Measurements from ENCODE around the gene XXYLT1. TPM values are rescaled to one million over a fixed set of nuclear protein-coding genes. Genes with fewer than 3 reads are reported as not detected.

Gene XXYLT1
- total RNA-seq, 4 donors from 2014 or later = 9.6 to 17.7 (median 13.2) TPM

GRCh38 chr3:195270079-195270816 is 711 bp downstream of the XXYLT1 start:
- Histone ChIP-seq H3K27ac (peak overlapping the region; percentile 16 to 90 (median 81)), H3K4me1 (peaks cover 0 to 26% (median 17%) of the 10 kb centered on the region in 4 donors), H3K27me3 (no peaks in the 10 kb centered on the region), H3K9me3 (no peaks in the 10 kb centered on the region), H3K4me3 (peak overlapping the region; percentile 62 to 91 (median 76)), H3K36me3 (peaks cover 0 to 8% (median 0%) of the 10 kb centered on the region in 3 donors)
- 0 to 1% methylated on average over 32 to 52 of the region's 52 CpGs for WGBS, 2 donors
- no peak for DNase-seq (ENCODE audit: low spot score in 2 of 2)
- TF ChIP-seq CTCF (IDR thresholded peaks at IDR 0.05) = no peak
- no peak for TF ChIP-seq EP300 (IDR thresholded peaks at IDR 0.05)
- no peak for TF ChIP-seq POLR2A (IDR thresholded peaks at IDR 0.05)

GRCh38 chr3:195269375-195270078 is 1.4 kb downstream of the XXYLT1 start:
- Histone ChIP-seq H3K27me3 (no peaks in the 10 kb centered on the region), H3K27ac (no peak overlapping the region), H3K9me3 (no peaks in the 10 kb centered on the region), H3K36me3 (peaks cover 0 to 8% (median 0%) of the 10 kb centered on the region in 3 donors), H3K4me3 (peak overlapping the region in 3 of 4 donors; percentile 67 to 91 (median 85)), H3K4me1 (peaks cover 0 to 26% (median 17%) of the 10 kb centered on the region in 4 donors)
- TF ChIP-seq CTCF (IDR thresholded peaks at IDR 0.05) (no peak), POLR2A (IDR thresholded peaks at IDR 0.05) (no peak), EP300 (IDR thresholded peaks at IDR 0.05) (no peak)
- DNase-seq (ENCODE audit: low spot score in 2 of 2) = no peak
- 64 to 76% methylated on average over 5 of the region's 5 CpGs for WGBS, 2 donors

GRCh38 chr3:195268576-195269309 is 2.2 kb downstream of the XXYLT1 start:
- Histone ChIP-seq H3K4me1 (peaks cover 0 to 26% (median 17%) of the 10 kb centered on the region in 4 donors), H3K4me3 (no peak overlapping the region), H3K9me3 (no peaks in the 10 kb centered on the region), H3K27ac (no peak overlapping the region), H3K36me3 (peaks cover 0 to 8% (median 0%) of the 10 kb centered on the region in 3 donors), H3K27me3 (no peaks in the 10 kb centered on the region)
- no peak for DNase-seq (ENCODE audit: low spot score in 2 of 2)
- 94% methylated on average over 11 of the region's 11 CpGs for WGBS, 2 donors
- no peak for TF ChIP-seq EP300 (IDR thresholded peaks at IDR 0.05)
- TF ChIP-seq CTCF (IDR thresholded peaks at IDR 0.05) = no peak
- no peak for TF ChIP-seq POLR2A (IDR thresholded peaks at IDR 0.05)

GRCh38 chr3:195267096-195267495 is 3.9 kb downstream of the XXYLT1 start:
- no peak for DNase-seq (ENCODE audit: low spot score in 2 of 2)
- 82 to 89% methylated on average over 3 of the region's 3 CpGs for WGBS, 2 donors
- peaks cover 0 to 25% (median 17%) of the 10 kb centered on the region in 4 donors for H3K4me1 ChIP-seq
- no peaks in the 10 kb centered on the region for H3K9me3 ChIP-seq
- H3K4me3 ChIP-seq = no peak overlapping the region
- no peaks in the 10 kb centered on the region for H3K27me3 ChIP-seq
- peaks cover 0 to 8% (median 0%) of the 10 kb centered on the region in 3 donors for H3K36me3 ChIP-seq
- no peak overlapping the region for H3K27ac ChIP-seq
- TF ChIP-seq CTCF (IDR thresholded peaks at IDR 0.05) (no peak), EP300 (IDR thresholded peaks at IDR 0.05) (no peak), POLR2A (IDR thresholded peaks at IDR 0.05) (no peak)

Measured in tibial nerve (tissue), 4 donors.